DND-41 (cell line): ENCODE results near the gene NDUFA6.

ENCODE experiments used
- ATAC-seq: fragments of 200-7000 bp; cut with Tn5 transposase; 3 replicates; pipeline ENCODE4 v1.9.1; 2021; ENCODE audit warnings: low read depth; ENCODE audit not compliant: insufficient read depth
- DNase-seq: peaks from one replicate; pipeline ENCODE4 v3.0.0-alpha.2; 2020
- H2AFZ ChIP-seq: 2 replicates; pipeline ENCODE4 v1.6.0; 2012; ENCODE audit warnings: low read depth, low read length
- H3K27ac ChIP-seq: 2 replicates; pipeline ENCODE4 v1.5.1; 2012; ENCODE audit warnings: low read length, inconsistent platforms
- H3K27me3 ChIP-seq: fragments of 200-600 bp; sonication (generic); 2 replicates; pipeline ENCODE4 v1.6.0; 2012; ENCODE audit warnings: low read length, mild to moderate bottlenecking, inconsistent platforms; ENCODE audit not compliant: insufficient read depth, poor library complexity
- H3K36me3 ChIP-seq: 2 replicates; pipeline ENCODE4 v1.5.1; 2012; ENCODE audit warnings: low read length, inconsistent platforms; ENCODE audit not compliant: insufficient read depth
- H3K4me1 ChIP-seq: 2 replicates; pipeline ENCODE4 v1.5.1; 2012; ENCODE audit warnings: mild to moderate bottlenecking, low read length; ENCODE audit not compliant: insufficient read depth
- H3K4me2 ChIP-seq: 2 replicates; pipeline ENCODE4 v1.6.0; 2012; ENCODE audit warnings: mild to moderate bottlenecking, moderate library complexity, low read length, inconsistent platforms; ENCODE audit not compliant: insufficient read depth
- H3K4me3 ChIP-seq, 2 experiments: fragments of 200-600 bp in 1 of 2; shearing (Covaris generic) in 1 of 2; 2 replicates each; pipeline ENCODE4 v1.5.1; 2012 to 2016; ENCODE audit warnings: inconsistent platforms in 2 of 2, low read length in 2 of 2, mild to moderate bottlenecking in 2 of 2, low read depth in 1 of 2, moderate library complexity in 1 of 2
- H3K79me2 ChIP-seq: 2 replicates; pipeline ENCODE4 v1.6.0; 2012; ENCODE audit warnings: low read length, inconsistent platforms; ENCODE audit not compliant: insufficient read depth
- H3K9ac ChIP-seq: 2 replicates; pipeline ENCODE4 v1.6.0; 2012; ENCODE audit warnings: low read depth, mild to moderate bottlenecking, inconsistent platforms, low read length, moderate library complexity
- H3K9me3 ChIP-seq: 2 replicates; pipeline ENCODE4 v1.5.1; 2012; ENCODE audit warnings: low read length, moderate library complexity, mild to moderate bottlenecking, inconsistent platforms; ENCODE audit not compliant: insufficient read depth, severe bottlenecking
- H4K20me1 ChIP-seq: 2 replicates; pipeline ENCODE4 v1.6.0; 2012; ENCODE audit warnings: low read length; ENCODE audit not compliant: insufficient read depth
- CTCF ChIP-seq: IDR thresholded peaks from 2 replicates; pipeline ENCODE4 v1.5.1; 2012; ENCODE audit warnings: borderline replicate concordance, low read length, moderate library complexity, mild to moderate bottlenecking; ENCODE audit not compliant: poor library complexity, severe bottlenecking; ENCODE audit errors: extremely low read depth
- EZH2 ChIP-seq: IDR thresholded peaks from 3 replicates; pipeline ENCODE4 v1.6.1; 2012; ENCODE audit warnings: borderline replicate concordance, low read depth, mild to moderate bottlenecking, moderate library complexity, low read length, inconsistent platforms; ENCODE audit not compliant: severe bottlenecking

Gene NDUFA6

GRCh38 chr22:42083119-42083518, 7.5 kb downstream of the NDUFA6 start:
- Histone ChIP-seq H3K9ac (no peak overlapping the region), H3K9me3 (no peaks in the 10 kb centered on the region), H4K20me1 (peaks cover 5% of the 10 kb centered on the region; the same call in 1 of the 2 replicates), H2AFZ (no peak overlapping the region), H3K36me3 (peaks cover 56% of the 10 kb centered on the region), H3K27me3 (no peaks in the 10 kb centered on the region), H3K4me1 (peaks cover 30% of the 10 kb centered on the region), H3K79me2 (peaks cover 61% of the 10 kb centered on the region), H3K4me2 (no peak overlapping the region), H3K27ac (no peak overlapping the region), H3K4me3 (no peak overlapping the region)
- DNase-seq (no peak), ATAC-seq (no peak)
- TF ChIP-seq EZH2 = no peak
- TF ChIP-seq CTCF = no peak

- Histone ChIP-seq H4K20me1 (no peaks in the 10 kb centered on the region), H3K36me3 (peaks cover 37% of the 10 kb centered on the region), H3K4me3 (peak overlapping the region; percentile 77 to 86; a peak in 3 of 4 replicates), H3K4me1 (peaks cover 30% of the 10 kb centered on the region), H3K9ac (peak overlapping the region; percentile 88), H3K27ac (peak overlapping the region; percentile 86), H2AFZ (peak overlapping the region; percentile 83), H3K79me2 (peaks cover 39% of the 10 kb centered on the region), H3K9me3 (no peaks in the 10 kb centered on the region), H3K27me3 (no peaks in the 10 kb centered on the region), H3K4me2 (peak overlapping the region; percentile 94)
- no peak for TF ChIP-seq CTCF
- TF ChIP-seq EZH2 = no peak
- DNase-seq (peak; percentile 35), ATAC-seq (no peak)
These were observed 10.3 kb downstream of the NDUFA6 start for GRCh38 chr22:42080287-42080686.

GRCh38 chr22:42079319-42080251, 11.0 kb downstream of the NDUFA6 start, which contains the start of gene SMDT1:
TSS of gene SMDT1 (plus strand) at chr22:42079700. CDS start at chr22:42079769, 69 bp downstream.
- Histone ChIP-seq H3K9me3 (no peaks in the 10 kb centered on the region), H2AFZ (peak within 1 kb of the TSS; percentile 83), H3K4me3 (peak within 1 kb of the TSS; percentile 77 to 86), H3K27me3 (no peaks in the 10 kb centered on the region), H3K4me1 (peaks cover 30% of the 10 kb centered on the region), H3K27ac (peak within 1 kb of the TSS; percentile 86), H3K9ac (peak within 1 kb of the TSS; percentile 88), H3K79me2 (peaks cover 38% of the 10 kb centered on the region), H3K4me2 (peak within 1 kb of the TSS; percentile 94), H3K36me3 (peaks cover 30% of the 10 kb centered on the region; the same call in 1 of the 2 replicates), H4K20me1 (no peaks in the 10 kb centered on the region)
- TF ChIP-seq EZH2 = no peak
- no peak for TF ChIP-seq CTCF
- ATAC-seq (peak; percentile 92), DNase-seq (peak; percentile 97)
